Bronchial epithelial cell (primary cell): ENCODE results near the gene PDZD2. TPM values are rescaled to one million over a fixed set of nuclear protein-coding genes. Genes with fewer than 3 reads are reported as not detected.

Experiments
- DNase-seq: peaks from one replicate; pipeline ENCODE4 v3.0.0-alpha.2; 2010; ENCODE audit warnings: low read depth
- FAIRE-seq: peaks from 2 replicates; lab custom pipeline; 2011; peaks lifted over from hg19 to GRCh38; lab: Jason Lieb, UNC
- H3K27me3 ChIP-seq: 2 replicates; pipeline ENCODE4 v1.5.1; 2011; ENCODE audit warnings: low read length; ENCODE audit not compliant: control insufficient read depth, insufficient read depth
- H3K36me3 ChIP-seq: 2 replicates; pipeline ENCODE4 v1.5.1; 2011; ENCODE audit warnings: low read length; ENCODE audit not compliant: control insufficient read depth, insufficient read depth
- H3K4me3 ChIP-seq: 2 replicates; pipeline ENCODE4 v1.5.1; 2011; ENCODE audit warnings: mild to moderate bottlenecking, low read depth, low read length, control low read depth
- total RNA-seq: library from RNA; depleted of rRNA; stranded (reverse); fragments of >200 nt; gene quantifications from 2 replicates; pipeline ENCODE4 v1.2.1, GENCODE V29; 2014
- TF ChIP-seq, protein P1 (sequence below): IDR thresholded peaks from 2 replicates; pipeline ENCODE4 v1.5.1; 2011; ENCODE audit warnings: mild to moderate bottlenecking, moderate library complexity, low read length, control low read depth, inconsistent platforms; ENCODE audit not compliant: insufficient read depth, severe bottlenecking

Gene PDZD2
- total RNA-seq, 1 donor from 2014 or later, result 1.8 TPM

DNA sequence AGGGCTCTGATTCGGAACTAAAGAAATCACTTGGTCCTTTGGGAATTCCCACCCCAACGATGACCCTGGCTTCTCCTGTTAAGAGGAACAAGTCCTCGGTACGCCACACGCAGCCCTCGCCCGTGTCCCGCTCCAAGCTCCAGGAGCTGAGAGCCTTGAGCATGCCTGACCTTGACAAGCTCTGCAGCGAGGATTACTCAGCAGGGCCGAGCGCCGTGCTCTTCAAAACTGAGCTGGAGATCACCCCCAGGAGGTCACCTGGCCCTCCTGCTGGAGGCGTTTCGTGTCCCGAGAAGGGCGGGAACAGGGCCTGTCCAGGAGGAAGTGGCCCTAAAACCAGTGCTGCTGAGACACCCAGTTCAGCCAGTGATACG is 451.8 kb downstream of the PDZD2 start:
- no peak for FAIRE-seq
- H3K36me3 ChIP-seq, result peaks cover 2% of the 10 kb centered on the region
- TF ChIP-seq, protein P1, sequence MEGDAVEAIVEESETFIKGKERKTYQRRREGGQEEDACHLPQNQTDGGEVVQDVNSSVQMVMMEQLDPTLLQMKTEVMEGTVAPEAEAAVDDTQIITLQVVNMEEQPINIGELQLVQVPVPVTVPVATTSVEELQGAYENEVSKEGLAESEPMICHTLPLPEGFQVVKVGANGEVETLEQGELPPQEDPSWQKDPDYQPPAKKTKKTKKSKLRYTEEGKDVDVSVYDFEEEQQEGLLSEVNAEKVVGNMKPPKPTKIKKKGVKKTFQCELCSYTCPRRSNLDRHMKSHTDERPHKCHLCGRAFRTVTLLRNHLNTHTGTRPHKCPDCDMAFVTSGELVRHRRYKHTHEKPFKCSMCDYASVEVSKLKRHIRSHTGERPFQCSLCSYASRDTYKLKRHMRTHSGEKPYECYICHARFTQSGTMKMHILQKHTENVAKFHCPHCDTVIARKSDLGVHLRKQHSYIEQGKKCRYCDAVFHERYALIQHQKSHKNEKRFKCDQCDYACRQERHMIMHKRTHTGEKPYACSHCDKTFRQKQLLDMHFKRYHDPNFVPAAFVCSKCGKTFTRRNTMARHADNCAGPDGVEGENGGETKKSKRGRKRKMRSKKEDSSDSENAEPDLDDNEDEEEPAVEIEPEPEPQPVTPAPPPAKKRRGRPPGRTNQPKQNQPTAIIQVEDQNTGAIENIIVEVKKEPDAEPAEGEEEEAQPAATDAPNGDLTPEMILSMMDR, result no peak

DNA sequence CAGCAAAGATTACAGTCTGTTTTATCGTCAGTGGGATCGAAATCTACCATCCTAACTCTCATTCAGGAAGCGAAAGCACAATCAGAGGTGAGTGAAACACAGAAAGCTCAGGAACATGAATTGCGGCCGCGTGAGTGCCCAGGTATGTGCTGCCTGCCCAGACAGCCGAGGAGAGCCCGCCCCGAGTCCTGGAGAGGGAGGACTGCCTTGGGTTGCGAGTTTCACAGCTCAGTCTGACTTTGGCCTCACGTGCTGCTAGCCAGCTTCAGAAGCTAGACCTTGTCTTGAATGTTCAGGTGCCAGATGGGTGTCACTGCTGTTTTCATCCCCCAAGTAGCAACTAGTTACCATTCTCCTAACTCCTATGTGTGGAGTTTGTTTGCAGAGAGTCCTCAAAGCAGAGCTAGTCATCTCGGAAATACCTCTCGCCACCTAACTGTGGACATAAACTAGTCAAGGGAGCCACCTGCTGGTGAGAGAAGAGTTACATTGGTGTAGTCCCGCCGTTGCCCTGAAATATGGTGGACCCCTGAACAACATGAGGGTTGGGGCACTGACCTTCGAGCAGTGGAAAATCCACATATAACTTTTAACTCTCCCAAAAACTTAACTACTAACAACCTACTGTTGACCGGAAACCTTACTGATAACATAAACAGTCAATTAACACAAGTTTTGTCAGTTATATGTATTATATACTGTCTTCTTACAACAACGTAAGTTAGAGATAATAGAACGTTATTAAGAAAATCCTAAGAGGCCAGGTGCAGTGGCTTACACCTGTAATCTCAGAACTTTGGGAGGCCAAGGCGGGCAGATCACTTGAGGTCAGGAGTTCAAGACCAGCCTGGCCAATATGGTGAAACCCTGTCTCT is 454.2 kb downstream of the PDZD2 start:
- FAIRE-seq (no peak), DNase-seq (peak; percentile 66)
- TF ChIP-seq, protein P1, result peak; percentile 69
- Histone ChIP-seq H3K36me3 (no peaks in the 10 kb centered on the region), H3K4me3 (no peak overlapping the region), H3K27me3 (no peaks in the 10 kb centered on the region)

More for the DNA sequence above, 451.8 kb downstream of the PDZD2 start:
- DNase-seq, result no peak
- Histone ChIP-seq H3K27me3 (no peaks in the 10 kb centered on the region), H3K4me3 (no peak overlapping the region)

DNA sequence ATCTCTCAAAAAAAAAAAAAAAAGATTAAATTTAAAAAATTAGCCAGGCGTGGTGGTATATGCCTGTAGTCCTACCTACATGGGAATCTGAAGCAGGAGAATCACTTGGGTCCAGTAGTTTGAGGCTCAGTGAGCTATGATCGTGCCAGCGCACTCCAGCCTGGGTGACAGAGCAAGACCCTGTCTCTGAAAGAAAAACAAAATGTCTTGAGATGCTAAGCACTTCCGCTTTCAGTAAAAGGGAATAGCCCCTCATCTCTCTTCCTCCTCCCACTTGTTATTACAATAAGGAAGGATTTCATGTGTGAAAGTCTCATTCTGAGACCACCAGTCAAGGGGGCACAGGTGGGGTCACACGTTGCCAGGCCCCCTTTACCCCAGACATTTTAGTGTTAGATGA is 455.8 kb downstream of the PDZD2 start:
- TF ChIP-seq, protein P1, result no peak
- no peak overlapping the region for H3K4me3 ChIP-seq
- H3K27me3 ChIP-seq, result no peaks in the 10 kb centered on the region
- H3K36me3 ChIP-seq, result peaks cover 2% of the 10 kb centered on the region
- no peak for FAIRE-seq
- no peak for DNase-seq

DNA sequence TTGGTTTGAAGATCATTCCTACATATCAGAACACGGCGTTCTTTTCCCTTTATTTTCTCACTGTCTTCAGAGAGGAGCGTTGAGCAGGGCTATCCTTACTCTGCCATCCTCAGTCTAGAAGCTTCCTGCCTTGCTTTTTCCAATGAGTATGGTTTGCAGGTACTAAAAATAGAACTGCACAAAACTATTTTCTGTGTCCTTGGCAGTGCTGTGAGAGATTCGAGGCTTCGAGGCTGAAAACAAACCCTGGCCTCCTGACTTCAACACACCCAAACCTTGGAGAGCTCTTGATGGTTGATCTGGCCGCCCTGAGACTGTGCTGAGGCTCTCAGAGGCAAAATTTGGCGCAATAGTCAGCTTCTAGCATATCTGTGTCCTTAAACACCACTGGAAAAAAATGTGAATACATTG is 456.3 kb downstream of the PDZD2 start:
- no peak overlapping the region for H3K4me3 ChIP-seq
- FAIRE-seq (no peak), DNase-seq (no peak)
- H3K27me3 ChIP-seq, result no peaks in the 10 kb centered on the region
- TF ChIP-seq, protein P1, result no peak
- peaks cover 3% of the 10 kb centered on the region for H3K36me3 ChIP-seq

DNA sequence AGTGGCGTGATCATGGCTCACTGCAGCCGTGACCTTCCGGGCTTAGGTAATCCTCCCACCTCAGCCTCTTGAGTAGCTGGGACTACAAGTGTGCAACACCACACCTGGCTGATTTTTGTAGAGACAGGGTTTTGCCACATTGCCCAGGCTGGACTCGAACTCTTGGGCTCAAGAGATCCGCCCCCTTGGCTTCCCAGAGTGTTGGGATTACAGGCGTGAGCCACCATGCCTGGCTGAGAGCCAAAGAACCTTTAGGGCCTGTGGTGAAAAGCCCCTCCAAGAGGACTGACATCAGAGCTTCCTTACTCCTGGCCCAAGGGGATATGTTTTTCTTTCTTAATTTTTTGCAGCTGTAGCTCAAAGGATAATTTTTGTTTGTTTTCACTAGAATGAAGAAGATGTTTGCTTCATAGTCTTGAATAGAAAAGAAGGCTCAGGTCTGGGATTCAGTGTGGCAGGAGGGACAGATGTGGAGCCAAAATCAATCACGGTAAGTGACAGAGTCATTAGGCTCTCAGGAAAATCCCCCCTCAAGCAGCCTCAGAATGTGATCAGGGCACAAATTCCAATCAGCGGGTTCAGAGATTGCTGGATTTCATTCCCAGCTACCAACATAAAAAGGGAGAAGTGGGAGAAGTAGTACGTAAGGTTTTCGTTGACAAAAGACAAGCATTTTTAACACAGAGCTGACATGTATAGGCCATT is 458.1 kb downstream of the PDZD2 start:
- DNase-seq (no peak), FAIRE-seq (no peak)
- H3K4me3 ChIP-seq, result no peak overlapping the region
- TF ChIP-seq, protein P1, result no peak
- H3K36me3 ChIP-seq, result peaks cover 8% of the 10 kb centered on the region
- H3K27me3 ChIP-seq, result no peaks in the 10 kb centered on the region
